Regular cardiac myocyte (primary cell): ENCODE measurements around the gene ZNF687. TPM values are rescaled to one million over a fixed set of nuclear protein-coding genes. Genes with fewer than 3 reads are reported as not detected.

Source experiments
- total RNA-seq: library from RNA; depleted of rRNA; stranded (reverse); fragments of >200 nt; gene quantifications from 2 replicates; pipeline ENCODE4 v1.2.3, GENCODE V29; 2014

ZNF687 gene
- total RNA-seq: 7.1 and 7.6 TPM in 2 replicates

GRCh38 chr1:151281969-151282882 lies at the start of gene ZNF687:
ZNF687 (plus strand) TSS chr1:151282299; CDS start chr1:151286292, 3,993 bp downstream.

DNA sequence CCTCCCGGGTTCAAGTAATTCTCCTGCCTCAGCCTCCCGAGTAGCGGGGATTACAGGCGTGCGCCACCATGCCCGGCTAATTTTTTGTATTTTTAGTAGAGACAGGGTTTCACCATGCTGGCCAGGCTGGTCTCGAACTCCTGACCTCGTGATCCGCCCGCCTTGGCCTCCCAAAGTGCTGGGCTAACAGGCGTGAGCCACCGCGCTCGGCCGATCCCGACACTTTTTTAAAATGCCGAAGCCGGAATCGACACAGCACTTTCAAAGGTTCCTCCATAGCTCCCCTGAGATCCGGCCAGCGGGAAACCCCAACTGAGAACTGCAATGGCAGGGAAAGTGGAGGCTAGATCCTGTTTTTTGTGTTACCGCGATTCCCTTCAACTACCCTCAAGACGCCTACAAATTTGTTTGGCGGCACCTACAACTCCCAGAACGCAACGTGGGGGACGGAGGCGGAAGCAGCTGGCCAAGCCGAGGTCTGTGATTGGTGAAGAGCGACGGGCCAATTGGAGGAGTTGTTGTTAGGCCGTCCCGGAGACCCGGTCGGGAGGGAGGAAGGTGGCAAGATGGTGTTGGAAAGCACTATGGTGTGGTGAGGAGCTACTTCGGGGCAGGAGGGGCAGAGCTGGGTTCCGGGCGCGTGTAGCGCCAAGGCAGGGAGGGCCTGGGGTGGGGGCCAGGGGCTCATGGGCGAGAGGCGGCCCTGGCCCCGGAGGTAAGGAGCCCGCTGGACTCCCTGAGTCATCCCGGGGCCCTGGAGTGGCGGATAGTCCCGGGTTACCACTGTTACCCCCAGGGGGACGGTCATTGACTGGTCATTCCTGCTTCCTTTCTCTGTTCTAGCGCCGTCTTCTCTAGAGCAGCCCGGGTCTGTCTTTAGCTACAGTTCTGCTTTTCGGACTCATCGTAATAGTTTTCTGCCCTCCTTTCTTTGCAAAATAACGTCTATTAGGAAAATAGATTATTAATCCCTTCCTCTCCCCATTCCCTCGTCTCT lies 27.6 kb upstream of the ZNF687 start, which contains the start of gene PSMD4:
Gene PSMD4 (plus strand): TSS at position 518 of the 997 bp plus-strand sequence. CDS start 49 bp downstream, at position 567.

DNA sequence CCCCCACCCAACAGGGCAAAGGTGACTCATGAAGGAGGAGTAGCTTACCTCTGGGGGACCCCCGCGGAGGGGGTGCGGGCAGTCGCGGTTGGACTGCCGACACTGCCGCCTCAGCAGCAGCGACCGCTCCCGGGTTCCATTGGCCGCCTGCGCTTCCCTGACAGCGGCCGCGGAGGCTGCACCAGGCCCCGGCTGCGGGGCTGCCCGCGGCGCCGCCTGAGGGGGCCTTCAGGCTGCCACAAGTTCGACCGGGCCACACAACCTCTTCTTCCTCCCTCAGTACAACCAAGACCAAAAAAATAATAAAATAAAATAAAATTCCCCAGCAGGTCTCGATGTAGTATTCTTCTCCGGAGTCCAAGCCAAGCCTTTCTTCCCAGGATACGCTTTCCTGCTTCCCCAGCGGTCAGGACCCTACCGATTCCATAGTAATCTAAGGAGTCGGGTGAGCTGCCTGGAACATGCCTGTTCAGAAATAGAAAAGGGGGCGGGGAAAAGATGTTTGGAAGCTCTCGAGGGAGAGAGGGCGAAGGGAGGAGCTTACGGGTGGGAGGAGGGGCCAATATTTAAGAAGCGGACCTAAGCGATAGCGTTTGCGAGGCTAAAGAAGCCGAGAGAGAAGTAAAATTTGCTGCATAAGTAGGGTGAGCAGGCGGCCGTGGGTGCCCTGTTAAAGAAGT lies 45.3 kb downstream of the ZNF687 start, which contains the start of gene PI4KB:
Gene PI4KB (minus strand): TSS at position 194 of the 680 bp plus-strand sequence. CDS start 10,935 bp downstream, outside the sequence.

Other genes starting within 250 kb of the ZNF687 start
- 0.28 and 0.38 TPM in 2 replicates for gene BNIPL, start 245.7 kb upstream of the ZNF687 start, total RNA-seq
- 1.5 and 1.7 TPM in 2 replicates for gene C1orf56, start 234.5 kb upstream of the ZNF687 start, total RNA-seq
- 46.2 and 69.2 TPM in 2 replicates for gene CDC42SE1, start 222.7 kb upstream of the ZNF687 start, total RNA-seq
- 5.9 and 6.3 TPM in 2 replicates for gene MLLT11, start 221.9 kb upstream of the ZNF687 start, total RNA-seq
- gene GABPB2, start 211.5 kb upstream of the ZNF687 start, total RNA-seq: 21.3 and 21.7 TPM in 2 replicates
- 1.1 and 1.3 TPM in 2 replicates for gene SEMA6C, start 135.7 kb upstream of the ZNF687 start, total RNA-seq
- gene TNFAIP8L2, start 125.7 kb upstream of the ZNF687 start, total RNA-seq: not detected in 2 replicates
- 3.9 and 6.7 TPM in 2 replicates for gene LYSMD1, start 116.4 kb upstream of the ZNF687 start, total RNA-seq
- gene SCNM1, start 116.2 kb upstream of the ZNF687 start, total RNA-seq: 20.1 and 25.7 TPM in 2 replicates
- 0.19 TPM in 1 of 2 replicates, not detected in the other for gene TMOD4, start 106.3 kb upstream of the ZNF687 start, total RNA-seq
- 37.2 and 53.1 TPM in 2 replicates for gene VPS72, start 92.1 kb upstream of the ZNF687 start, total RNA-seq
- 54.7 and 58.3 TPM in 2 replicates for gene PIP5K1A, start 83.7 kb upstream of the ZNF687 start, total RNA-seq
- gene PSMD4, start 27.6 kb upstream of the ZNF687 start, total RNA-seq: 194 and 281 TPM in 2 replicates
- 42.0 and 95.1 TPM in 2 replicates for gene PI4KB, start 45.1 kb downstream of the ZNF687 start, total RNA-seq
- 33.9 and 47.4 TPM in 2 replicates for gene RFX5, start 65.0 kb downstream of the ZNF687 start, total RNA-seq
- 18.8 and 19.7 TPM in 2 replicates for gene SELENBP1, start 90.4 kb downstream of the ZNF687 start, total RNA-seq
- 311 and 442 TPM in 2 replicates for gene PSMB4, start 117.3 kb downstream of the ZNF687 start, total RNA-seq
- gene POGZ, start 177.2 kb downstream of the ZNF687 start, total RNA-seq: 10.5 and 12.4 TPM in 2 replicates
- gene CGN, start 229.1 kb downstream of the ZNF687 start, total RNA-seq: under 0.01 and 0.19 TPM in 2 replicates